Islet of Langerhans (tissue), 1 donor: ENCODE measurements around the gene S1PR2.

Source experiments
- FAIRE-seq: peaks from one replicate; lab custom pipeline; 2011; peaks lifted over from hg19 to GRCh38; lab: Jason Lieb, UNC

S1PR2 gene, protein sequence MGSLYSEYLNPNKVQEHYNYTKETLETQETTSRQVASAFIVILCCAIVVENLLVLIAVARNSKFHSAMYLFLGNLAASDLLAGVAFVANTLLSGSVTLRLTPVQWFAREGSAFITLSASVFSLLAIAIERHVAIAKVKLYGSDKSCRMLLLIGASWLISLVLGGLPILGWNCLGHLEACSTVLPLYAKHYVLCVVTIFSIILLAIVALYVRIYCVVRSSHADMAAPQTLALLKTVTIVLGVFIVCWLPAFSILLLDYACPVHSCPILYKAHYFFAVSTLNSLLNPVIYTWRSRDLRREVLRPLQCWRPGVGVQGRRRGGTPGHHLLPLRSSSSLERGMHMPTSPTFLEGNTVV

DNA sequence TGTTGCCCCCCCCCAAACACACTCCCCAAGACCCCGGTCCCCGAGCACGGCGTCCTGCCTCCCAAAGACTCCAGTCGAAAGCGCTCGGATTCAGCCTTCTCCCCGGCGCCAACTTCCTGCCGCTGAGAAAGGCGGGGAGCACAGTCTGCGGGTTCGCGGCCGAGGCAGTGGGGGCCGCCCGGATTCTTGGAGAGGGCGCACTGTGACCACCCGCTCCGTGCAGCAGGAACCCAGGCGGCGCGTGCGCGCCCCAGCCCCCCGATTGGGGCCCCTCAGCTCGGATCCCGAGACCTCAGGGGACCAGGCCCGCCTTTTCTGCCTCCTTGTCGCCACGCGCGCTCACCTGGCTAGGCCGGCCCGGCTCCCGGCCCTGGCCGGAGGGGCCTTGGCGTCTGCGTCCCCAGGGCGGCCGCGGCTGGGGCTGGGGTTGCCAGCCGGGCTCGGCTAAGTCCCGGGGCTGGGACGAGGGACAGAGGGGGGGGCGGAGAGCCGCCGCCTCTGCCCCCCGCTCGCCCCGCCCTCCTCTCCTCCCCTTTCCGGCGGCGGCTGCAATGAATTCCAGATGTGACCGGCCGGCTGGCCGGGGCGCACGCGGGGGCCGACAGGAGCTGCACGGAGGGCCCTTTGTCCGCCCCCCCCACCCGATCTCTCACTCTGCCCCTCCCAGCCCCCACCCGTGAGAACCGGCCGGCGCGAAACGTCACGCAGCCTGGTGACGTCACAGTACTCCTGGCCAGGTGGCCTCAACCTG, at the start of gene S1PR2:
S1PR2 (minus strand) TSS at position 471 of the 751 bp plus-strand sequence. CDS start 6,426 bp downstream, outside the sequence.
- no peak for FAIRE-seq

DNA sequence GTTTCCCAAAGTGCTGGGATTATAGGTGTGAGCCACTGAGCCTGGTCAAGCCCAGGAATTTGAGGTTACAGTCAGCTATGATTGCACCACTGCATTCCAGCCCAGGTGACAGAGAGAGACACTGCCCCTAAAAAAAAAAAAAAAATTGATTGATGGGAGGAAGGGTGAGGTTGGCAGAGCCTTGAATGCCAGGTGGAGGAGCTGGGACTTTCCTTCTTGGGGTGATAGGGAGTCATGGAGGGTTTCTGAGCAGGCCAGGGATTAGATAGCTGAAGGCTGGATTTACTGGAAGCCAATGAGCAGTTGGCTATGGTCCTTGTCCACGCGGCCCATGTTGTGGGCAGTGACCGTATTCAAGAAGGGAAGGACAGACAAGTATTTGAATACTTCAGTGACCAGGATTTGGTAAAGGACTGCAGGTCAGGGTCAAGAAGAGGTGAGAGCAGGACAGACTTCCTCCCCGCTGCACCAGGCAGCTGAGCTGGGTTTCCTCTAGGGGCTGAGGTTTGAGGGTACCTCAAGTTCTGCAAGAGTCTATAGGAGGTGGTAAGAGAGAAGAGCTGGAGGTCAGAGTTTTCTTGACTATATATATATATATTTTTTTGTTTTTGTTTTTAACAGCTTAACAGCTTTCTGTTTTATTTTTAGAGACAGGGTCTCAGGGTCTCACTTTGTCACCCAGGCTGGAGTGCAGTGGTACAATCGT, 48.8 kb upstream of the S1PR2 start:
- FAIRE-seq = no peak

DNA sequence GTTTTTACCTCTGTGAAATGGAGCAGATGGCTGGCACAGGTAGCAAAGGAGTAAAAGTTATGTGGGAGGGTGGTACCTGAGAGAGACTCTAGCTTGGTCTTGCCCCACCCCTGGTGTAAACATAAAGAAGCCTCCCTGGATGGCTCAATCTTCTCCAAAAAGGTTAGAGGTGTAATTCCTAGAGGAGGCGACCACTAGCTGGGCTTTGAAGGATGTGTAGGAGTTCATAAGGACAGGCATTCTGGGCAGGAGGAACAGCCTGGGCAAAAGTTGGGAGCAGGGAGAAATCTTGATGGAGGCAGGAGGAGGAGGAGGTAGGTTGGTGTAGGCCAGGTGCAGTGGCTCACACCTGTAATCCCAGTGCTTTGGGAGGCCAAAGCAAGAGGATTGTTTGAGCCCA, 47.8 kb upstream of the S1PR2 start:
- no peak for FAIRE-seq

- FAIRE-seq = no peak
Observed at GRCh38 chr19:10277795-10278589, 46.9 kb upstream of the S1PR2 start.

DNA sequence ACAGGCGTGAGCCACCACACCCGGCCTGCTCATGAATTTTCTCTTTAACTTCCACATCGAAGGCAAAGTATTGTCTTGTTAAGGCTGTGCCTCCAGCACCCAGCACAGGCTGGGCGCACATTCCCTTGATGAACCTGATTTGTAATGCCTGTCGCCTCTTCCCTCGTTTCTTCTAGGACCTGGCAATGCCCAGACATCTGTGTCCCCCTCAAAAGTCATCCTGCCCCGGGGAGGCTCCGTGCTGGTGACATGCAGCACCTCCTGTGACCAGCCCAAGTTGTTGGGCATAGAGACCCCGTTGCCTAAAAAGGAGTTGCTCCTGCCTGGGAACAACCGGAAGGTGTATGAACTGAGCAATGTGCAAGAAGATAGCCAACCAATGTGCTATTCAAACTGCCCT, 43.5 kb upstream of the S1PR2 start:
- no peak for FAIRE-seq

- no peak for FAIRE-seq
Observed at GRCh38 chr19:10271543-10272086, 40.5 kb upstream of the S1PR2 start.

- FAIRE-seq = no peak
Observed at GRCh38 chr19:10270616-10271394, 39.7 kb upstream of the S1PR2 start, which contains the start of gene ICAM1. ICAM1 (plus strand) TSS chr19:10271120; CDS start chr19:10271160, 40 bp downstream.

- no peak for FAIRE-seq
Observed at GRCh38 chr19:10270180-10270615, 39.1 kb upstream of the S1PR2 start.

DNA sequence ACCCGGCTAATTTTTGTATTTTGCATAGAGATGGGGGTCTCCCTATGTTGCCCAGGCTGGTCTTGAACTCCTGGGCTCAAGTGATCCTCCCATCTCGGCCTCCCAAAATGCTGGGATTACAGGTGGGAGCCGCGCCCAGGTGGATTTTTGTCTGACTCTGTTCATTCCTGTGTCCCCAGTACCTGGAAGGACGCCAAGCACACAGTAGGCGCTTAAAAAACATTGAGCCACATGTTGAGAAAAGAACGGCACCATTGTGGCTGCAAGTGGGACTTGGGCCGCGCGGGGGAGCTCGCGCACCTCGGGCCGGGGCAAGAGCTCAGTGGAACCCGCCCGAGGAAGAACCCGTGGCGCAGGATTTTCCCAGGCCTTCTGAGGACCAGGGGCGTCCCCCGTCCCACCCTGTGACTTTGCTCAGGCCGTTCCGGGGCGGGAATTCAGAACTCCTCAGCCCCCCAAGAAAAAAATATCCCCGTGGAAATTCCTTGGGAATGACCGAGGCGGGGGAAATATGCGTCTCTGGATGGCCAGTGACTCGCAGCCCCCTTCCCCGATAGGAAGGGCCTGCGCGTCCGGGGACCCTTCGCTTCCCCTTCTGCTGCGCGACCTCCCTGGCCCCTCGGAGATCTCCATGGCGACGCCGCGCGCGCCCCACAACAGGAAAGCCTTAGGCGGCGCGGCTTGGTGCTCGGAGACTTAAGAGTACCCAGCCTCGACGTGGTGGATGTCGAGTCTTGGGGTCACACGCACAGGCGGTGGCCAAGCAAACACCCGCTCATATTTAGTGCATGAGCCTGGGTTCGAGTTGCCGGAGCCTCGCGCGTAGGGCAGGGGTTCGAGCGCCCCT, 38.4 kb upstream of the S1PR2 start:
- no peak for FAIRE-seq

DNA sequence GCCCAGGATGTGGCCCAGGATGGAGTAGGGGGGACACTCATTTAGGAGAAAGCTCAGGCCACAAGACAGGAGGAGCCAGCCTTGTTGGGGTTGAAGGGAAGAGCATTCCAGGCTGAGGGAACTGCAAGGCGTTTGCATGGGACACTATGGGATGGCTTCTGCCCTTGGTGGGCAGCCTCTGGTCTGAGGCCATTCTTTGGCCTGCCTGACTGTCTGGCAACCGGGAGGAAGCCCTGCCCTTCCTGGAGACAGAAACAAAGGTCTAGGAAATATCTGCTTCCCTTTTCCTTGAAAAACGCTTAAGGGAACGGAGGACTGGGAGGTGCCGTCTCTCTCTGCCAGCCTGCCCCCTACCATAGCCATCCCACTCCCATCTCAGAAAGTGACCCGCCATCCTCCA, 36.9 kb upstream of the S1PR2 start:
- FAIRE-seq = no peak

DNA sequence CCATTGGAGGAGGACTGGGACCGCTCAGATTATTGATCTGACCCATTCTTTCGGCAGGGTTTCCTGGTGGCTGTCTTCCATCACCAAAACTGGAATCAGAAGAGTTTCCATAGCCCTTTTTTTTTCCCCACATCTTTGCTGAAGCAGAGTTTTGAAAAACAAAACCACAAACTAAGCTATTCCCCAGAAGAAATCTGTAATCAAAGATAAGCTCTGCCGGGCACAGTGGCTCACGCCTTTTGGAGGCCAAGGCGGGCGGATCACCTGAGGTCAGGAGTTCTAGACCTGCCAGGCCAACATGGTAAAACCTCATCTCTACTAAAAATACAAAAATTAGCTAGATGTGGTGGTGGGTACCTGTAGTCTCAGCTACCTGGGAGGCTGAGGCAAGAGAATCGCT, 35.6 kb upstream of the S1PR2 start:
- no peak for FAIRE-seq

- FAIRE-seq = no peak
Observed at GRCh38 chr19:10262771-10263170, 31.6 kb upstream of the S1PR2 start.

GRCh38 chr19:10260141-10260584, 29.0 kb upstream of the S1PR2 start:
- FAIRE-seq = no peak

DNA sequence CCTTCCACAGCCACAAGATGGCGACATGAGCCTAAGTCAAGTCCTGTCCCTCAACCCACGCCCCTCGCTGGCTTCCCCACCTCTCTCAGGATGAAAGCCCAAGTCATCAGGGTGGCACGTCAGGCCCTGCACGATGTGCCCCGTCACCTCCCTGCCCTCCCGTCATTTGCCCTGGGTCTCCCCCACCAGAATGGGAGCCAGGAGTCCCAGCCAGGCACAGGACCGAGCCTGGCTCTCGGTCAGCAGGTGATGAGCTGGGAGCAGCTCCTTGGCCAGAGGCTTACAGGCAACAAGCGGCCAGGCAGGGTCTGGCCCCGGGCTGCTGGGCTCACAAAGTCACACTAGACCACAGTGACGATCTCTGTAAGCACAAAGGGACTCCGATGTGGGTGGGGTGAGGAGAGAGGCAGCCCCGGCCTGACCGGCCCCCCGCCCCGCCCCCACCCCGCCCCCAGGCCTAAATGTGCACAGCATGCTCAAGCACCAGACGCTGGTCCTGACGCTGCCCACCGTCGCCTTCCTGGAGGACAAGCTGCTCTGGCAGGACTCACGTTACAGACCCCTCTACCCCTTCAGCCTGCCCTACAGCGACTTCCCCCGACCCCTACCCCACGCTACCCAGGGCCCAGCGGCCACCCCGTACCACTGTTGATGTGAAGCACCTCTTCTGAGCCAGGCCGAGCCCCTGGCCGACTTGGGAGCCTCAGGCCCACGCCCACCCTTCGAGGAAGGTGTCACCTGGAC, 28.2 kb upstream of the S1PR2 start:
- no peak for FAIRE-seq

- no peak for FAIRE-seq
Observed at GRCh38 chr19:10258080-10258710, 27.1 kb upstream of the S1PR2 start.

DNA sequence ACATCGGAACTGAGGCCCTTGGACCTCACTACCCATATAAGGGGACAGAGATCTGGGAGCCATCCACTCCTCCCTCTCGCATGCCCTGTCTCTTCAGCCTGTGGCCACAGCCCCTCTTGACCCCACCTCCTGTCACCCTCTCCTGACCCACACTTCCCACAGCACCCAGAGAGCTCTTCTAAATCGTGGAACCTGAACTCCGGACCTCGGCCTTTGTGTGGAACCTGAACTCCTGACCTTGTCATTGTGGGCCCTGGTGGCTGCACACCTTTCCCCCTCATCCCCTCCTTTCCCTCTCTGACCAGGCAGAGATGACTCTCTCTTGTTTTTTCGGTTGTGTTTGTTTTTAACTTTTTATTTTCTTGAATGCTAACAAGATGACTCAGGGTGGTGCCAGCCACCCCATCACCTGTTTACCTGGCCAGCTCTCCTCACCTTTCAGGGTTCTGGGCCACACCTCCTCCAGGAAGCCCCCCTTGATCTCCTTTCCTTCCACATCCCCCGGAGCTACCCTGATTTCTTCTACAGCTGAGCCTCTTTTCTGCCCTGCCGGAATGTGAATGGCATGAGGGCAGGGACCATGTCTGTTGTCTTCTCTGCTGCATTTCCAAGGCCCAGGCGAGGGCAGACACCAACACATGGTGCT, 26.0 kb upstream of the S1PR2 start:
- FAIRE-seq = no peak

DNA sequence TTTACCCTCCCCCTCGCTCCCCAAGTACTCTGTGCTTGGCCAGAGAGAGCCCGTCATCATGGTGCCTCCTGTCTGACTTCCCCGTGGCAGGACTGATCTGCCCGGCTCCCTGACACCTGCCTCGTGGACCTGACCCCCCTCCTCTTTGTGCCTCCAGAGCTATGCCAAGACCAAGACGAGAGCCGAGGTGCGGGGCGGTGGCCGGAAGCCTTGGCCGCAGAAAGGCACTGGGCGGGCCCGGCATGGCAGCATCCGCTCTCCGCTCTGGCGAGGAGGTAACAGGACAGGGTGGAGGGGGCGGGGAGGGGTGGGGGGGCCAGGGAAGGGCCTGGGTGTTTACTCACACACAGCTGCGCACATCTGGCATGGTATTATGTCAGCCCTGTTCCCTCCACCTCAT, 25.4 kb upstream of the S1PR2 start:
- no peak for FAIRE-seq

DNA sequence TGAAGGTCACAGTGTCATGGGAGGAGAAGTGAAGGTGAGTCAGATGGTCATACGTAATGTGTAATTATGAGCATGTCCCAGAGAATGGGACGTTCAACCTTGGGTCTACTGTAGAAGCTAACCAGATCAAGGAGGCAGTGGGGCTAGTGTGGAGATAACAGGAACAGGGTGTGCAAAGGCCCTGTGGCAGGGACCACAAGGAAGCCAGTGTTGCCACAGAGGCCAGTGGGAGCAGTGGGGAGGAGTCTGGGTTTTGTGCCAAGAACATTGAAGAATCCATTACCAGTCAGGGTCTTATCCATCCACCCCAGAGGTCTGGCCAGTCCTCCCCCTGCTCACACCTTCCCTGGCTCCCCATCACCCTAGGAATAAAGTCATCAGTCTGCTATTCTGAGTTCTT, 24.2 kb upstream of the S1PR2 start:
- FAIRE-seq = no peak
